GM12865 (cell line): ENCODE data around the gene DSPP.

ENCODE experiments used
- DNase-seq: peaks from one replicate; pipeline ENCODE4 v3.0.0; 2010; ENCODE audit warnings: low read depth
- H3K4me3 ChIP-seq: 2 replicates; pipeline ENCODE4 v1.5.1; 2011; ENCODE audit warnings: mild to moderate bottlenecking, low read depth, low read length, control low read depth
- TF ChIP-seq, protein P1 (sequence below): IDR thresholded peaks from 2 replicates; pipeline ENCODE4 v1.5.1; 2011; ENCODE audit warnings: low read length, control low read depth, low read depth, inconsistent platforms; ENCODE audit not compliant: insufficient read depth; ENCODE audit errors: missing control alignments

DSPP gene

DNA sequence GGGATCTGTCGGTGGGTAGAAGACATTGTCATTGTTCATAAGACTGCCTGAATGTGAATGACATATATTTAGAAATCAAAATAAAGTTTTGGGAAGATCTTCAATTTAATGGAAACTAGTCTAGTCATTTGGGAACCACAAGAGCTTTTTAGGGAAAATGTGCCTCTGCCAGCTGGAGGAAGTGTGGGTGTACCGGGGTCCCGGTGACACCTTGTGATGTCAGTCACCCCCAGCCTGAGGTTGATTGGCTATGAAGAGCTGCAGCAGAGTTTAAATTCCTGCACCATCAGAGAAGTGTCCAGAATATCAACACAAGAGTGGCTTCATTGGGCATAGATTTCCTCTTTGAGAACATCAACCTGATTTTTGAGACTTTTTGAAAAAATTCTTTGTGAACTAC lies 41.7 kb downstream of the DSPP start, which contains the start of gene DMP1:
DMP1 (plus strand) TSS at position 301 of the 400 bp plus-strand sequence. CDS start 6,213 bp downstream, outside the sequence.
- TF ChIP-seq, protein P1, sequence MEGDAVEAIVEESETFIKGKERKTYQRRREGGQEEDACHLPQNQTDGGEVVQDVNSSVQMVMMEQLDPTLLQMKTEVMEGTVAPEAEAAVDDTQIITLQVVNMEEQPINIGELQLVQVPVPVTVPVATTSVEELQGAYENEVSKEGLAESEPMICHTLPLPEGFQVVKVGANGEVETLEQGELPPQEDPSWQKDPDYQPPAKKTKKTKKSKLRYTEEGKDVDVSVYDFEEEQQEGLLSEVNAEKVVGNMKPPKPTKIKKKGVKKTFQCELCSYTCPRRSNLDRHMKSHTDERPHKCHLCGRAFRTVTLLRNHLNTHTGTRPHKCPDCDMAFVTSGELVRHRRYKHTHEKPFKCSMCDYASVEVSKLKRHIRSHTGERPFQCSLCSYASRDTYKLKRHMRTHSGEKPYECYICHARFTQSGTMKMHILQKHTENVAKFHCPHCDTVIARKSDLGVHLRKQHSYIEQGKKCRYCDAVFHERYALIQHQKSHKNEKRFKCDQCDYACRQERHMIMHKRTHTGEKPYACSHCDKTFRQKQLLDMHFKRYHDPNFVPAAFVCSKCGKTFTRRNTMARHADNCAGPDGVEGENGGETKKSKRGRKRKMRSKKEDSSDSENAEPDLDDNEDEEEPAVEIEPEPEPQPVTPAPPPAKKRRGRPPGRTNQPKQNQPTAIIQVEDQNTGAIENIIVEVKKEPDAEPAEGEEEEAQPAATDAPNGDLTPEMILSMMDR = no peak
- no peak for DNase-seq
- H3K4me3 ChIP-seq = no peak within 1 kb of the TSS

DNA sequence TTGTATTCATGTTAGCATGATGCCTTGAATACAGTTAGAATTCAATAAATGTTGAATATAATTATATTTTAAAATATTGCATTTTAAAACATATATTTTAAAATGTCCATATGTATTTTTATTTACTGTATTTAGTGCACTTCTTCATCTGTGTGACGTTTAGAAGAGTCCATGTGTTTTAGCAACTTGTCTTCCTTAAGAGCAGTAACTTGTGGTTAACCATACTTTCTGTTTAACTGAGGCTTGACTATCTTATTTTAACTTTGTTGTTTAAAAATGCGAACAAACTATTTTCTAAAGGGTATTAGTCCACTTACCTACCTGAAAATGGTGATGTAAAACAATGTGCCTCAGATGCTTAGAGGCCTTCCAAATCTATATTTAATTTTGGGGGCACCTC lies 42.6 kb downstream of the DSPP start:
- TF ChIP-seq, protein P1 = no peak
- H3K4me3 ChIP-seq = no peak overlapping the region
- DNase-seq = peak; percentile 2

DNA sequence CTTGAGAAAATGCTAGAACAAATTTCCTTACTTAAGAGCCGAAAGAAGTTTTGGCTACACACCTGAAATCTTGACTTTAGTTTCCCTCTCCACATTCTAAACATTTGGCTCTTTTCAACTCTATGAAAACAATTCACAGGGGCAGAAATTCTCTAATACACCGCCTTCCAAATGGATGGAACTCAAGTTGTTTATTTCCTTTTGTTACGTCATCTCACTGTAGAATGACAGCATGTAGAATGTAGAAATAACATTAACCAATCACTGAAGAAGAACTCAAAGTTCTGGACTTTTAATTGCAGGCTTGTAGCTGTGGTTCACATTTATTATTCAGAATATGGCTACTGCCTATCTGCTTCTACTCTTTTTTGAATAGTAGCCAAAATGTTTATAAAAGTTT lies 43.6 kb downstream of the DSPP start:
- H3K4me3 ChIP-seq = no peak overlapping the region
- DNase-seq = no peak
- TF ChIP-seq, protein P1 = no peak

DNA sequence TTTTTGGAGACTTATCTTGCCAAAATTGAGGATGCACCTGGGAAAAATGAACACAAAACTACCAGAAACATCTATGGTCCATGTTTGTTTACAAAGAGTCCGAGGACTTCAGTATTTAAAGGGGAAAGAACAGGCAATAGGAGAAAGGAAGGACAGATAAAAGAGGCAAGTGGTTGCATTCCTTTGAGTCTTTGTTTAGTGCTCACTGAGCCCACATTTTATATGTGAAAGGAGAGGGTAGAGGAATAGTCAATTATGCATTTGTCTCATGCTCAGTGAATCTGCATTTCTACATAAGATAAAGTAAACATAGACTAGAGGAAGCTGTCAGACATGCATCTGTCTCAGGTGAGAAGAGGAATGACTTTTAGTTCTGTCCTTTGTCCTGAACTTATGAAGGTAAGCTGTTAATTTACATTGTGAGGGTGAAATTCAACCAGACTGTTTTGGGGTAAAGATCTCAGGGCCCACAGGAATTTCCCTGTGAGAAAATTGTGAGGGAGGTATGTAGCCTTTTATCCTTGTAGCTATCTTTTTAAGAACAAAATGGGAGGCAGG lies 46.2 kb downstream of the DSPP start:
- TF ChIP-seq, protein P1 = no peak
- DNase-seq = no peak

DNA sequence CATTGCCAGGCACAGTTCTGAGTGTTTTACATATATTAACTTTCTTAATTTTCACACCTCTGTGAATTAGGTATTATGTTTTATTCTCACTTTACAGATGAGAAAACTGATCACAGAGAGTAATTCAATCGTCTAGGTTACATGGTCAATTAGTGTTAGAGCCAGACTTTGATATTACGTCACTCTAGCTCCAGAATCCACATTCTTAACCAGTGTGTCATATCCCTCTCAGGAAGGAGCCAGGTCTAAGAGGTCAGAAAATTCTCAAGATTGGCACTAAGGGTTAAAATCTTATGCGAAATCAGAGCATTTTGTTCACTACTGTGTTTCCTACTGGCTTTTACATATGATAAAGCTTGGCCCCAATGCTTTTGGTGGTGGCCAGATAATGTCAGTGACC lies 49.2 kb downstream of the DSPP start:
- H3K4me3 ChIP-seq = no peak overlapping the region
- DNase-seq = no peak
- TF ChIP-seq, protein P1 = no peak

More for the DNA sequence above, 46.2 kb downstream of the DSPP start:
- no peak overlapping the region for H3K4me3 ChIP-seq

DNA sequence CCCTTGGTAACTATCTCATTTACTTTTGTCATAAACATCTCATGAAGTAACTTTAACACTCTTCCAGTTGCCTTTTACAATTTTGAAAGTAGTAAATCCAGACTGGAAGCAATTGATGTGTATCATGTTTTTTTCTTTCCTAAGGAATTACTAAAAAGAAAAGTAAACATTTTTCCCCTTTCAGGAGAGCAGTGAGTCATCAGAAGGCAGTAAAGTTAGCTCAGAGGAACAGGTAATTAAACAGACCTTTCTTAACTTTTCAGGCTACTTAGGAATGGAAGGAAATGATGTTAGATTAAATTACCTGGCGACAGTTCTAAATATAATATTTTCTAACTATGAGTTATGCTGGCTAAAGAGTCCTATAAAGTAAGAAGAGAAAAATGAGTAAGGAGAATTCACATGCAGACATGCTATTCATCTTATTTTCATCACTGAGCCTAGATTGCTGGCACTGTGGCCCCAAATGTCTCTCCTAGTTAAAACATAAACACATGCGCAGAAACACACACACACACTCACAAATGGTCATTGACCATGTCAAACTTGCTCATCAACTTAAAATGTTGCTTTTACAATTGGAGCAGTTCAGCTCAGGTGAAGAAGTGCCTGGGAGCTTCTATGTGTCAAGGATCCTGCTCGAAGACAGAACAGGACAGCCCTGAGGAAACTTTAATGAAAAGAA lies 51.1 kb downstream of the DSPP start:
- DNase-seq = no peak
- H3K4me3 ChIP-seq = no peak overlapping the region
- TF ChIP-seq, protein P1 = no peak
